ENCODE results near the gene RAB27A. TPM values are rescaled to one million over a fixed set of nuclear protein-coding genes. Genes with fewer than 3 reads are reported as not detected.
A peak's percentile ranks its signal among the peaks of the same experiment; 100 is the strongest.

Gene RAB27A
- total and polyA plus RNA-seq, 9 of the 15 experiments (the other 6 are each of a cell fraction or from before 2014, with no cell fraction given), result 31.5 to 171 (median 80.4) TPM

DNA sequence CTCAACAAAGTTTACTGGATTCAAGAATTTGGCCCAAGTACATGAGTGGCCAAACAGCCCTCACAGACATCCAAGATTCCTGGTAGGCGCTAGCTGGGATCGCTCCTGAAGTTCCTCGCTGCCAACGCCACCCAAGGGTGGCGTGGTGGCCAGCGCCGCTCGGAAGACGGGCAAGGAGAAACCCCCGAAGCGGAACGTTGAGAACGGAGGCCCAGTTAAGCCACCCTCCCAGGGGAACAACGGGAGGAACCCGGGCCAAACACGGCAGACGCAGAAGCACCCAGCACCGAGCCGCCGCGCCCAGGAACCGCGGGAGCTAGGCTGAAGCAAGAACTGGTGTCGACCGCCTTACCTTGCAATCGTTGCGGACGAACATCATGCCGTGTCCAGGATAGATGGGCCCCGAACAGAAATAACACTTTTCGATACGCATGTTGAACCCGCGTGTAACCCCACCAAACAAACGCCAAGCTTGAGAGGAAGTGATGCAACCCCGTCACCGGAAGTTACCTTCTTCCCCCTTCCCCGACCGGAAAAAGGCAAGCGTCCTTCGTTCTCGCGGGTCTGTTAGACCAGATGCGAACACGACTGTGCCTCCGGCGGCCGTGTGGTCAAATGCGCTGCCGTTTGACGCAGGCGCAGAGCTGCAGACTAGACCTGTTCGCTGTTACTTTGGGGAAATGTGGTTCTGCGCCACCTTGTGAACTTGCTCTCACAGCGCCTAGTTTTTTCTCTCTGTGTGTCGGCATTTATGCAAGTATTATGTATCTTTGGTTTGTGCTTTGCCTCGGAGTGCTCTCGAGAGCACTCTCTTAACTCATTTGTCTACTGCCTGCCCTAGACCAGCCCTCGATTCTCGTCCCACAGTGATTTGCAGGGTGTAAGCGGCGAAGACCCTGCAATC is 92.9 kb downstream of the RAB27A start, which contains the start of gene RSL24D1:
Gene RSL24D1, minus strand, starts transcription at position 484 of the 904 bp plus-strand sequence. Its CDS starts 51 bp downstream, at position 433.
- H3K4me1 ChIP-seq (replicated peaks in 1 of 2; ENCODE audit: control insufficient read depth in 2 of 2, insufficient read depth in 2 of 2, low read length in 2 of 2), result peaks cover 3 to 20% of the 10 kb centered on the region in 2 experiments; a peak in 3 of 5 replicates
- CTCF ChIA-PET (ENCODE audit: low intra/inter-chr PET ratio), result interaction anchor here (0.7 to 2.1 kb wide), 4 partner anchors 21 to 179 kb away, joined by 4 to 6 read pairs (median 5); partner anchors contain the start of gene RAB27A
- H3K9me1 ChIP-seq (ENCODE audit: control insufficient read depth, insufficient read depth, low read length), result no peaks in the 10 kb centered on the region
- FAIRE-seq, result peak; percentile 99
- POLR2A ChIA-PET, result interaction anchor here (0.6 to 2.2 kb wide), 24 partner anchors 10 to 771 kb away, joined by 3 to 24 read pairs (median 4); partner anchors contain the start of genes CCPG1, PIERCE2, PIGB and PIGBOS1
- ATAC-seq, result peak; percentile 96
- under 1% methylated on average over 62 of the region's 62 CpGs for WGBS (ENCODE audit: insufficient coverage, low coverage, missing lambda C conversion rate)
- DNase-seq (ENCODE audit: extremely low read depth in 1 of 4, low spot score in 3 of 4), result peak; percentile 84 to 99 (median 88)
- H3K36me3 ChIP-seq (ENCODE audit: control insufficient read depth, insufficient read depth, low read length), result peaks cover 38% of the 10 kb centered on the region
- H2AFZ ChIP-seq (ENCODE audit: low read depth, low read length), result peak within 1 kb of the TSS; percentile 93
- H3K27me3 ChIP-seq (ENCODE audit: control insufficient read depth in 2 of 2, insufficient read depth in 2 of 2, low read length in 2 of 2), result no peaks in the 10 kb centered on the region
- intact Hi-C loops (cut with micrococcal nuclease) (loop anchor here (5.0 kb wide), 2 partner anchors 91 to 241 kb away; partner anchors contain the start of gene RAB27A), in situ Hi-C loops (cut with MboI) (no loop called here)
- H3K9me3 ChIP-seq (replicated peaks; ENCODE audit: control insufficient read depth, insufficient read depth, low read depth, low read length), result peaks cover 13% of the 10 kb centered on the region
- H3K9ac ChIP-seq (ENCODE audit: insufficient read depth in 1 of 2, low read depth in 2 of 2, low read length in 2 of 2), result peak within 1 kb of the TSS; percentile 99
- peaks cover 52% of the 10 kb centered on the region for H3K79me2 ChIP-seq (ENCODE audit: control insufficient read depth, insufficient read depth, low read length)
- TSS peak; percentile 63 for BruUV-seq (replicated peaks)
- H3K4me2 ChIP-seq (ENCODE audit: insufficient read depth, low read length), result peak within 1 kb of the TSS; percentile 91
- peaks cover 30% of the 10 kb centered on the region; the same call in 1 of the 2 replicates for H4K20me1 ChIP-seq (replicated peaks; ENCODE audit: control insufficient read depth, insufficient read depth, low read length)
- peak within 1 kb of the TSS; percentile 94 for H3K27ac ChIP-seq (ENCODE audit: extremely low read depth, low read depth, low read length)
- H3K4me3 ChIP-seq, result peak within 1 kb of the TSS; percentile 90
- peak; percentile 99 for TF ChIP-seq CEBPG (CRISPR knock-in tag; IDR thresholded peaks at IDR 0.05)
- TF ChIP-seq CEBPG (tag; conservative IDR thresholded peaks at IDR 0.05 in 1 of 2, IDR thresholded peaks at IDR 0.05 in 1 of 2), result peak; percentile 98 to 99
- TF ChIP-seq EP400 (IDR thresholded peaks at IDR 0.05), result peak; percentile 100
- no peak for TF ChIP-seq POLR2AphosphoS2 (IDR thresholded peaks at IDR 0.05; ENCODE audit: low read length)
- peak; percentile 92 for TF ChIP-seq CREM (IDR thresholded peaks at IDR 0.05; ENCODE audit: low read depth)
- no peak for TF ChIP-seq NR4A1 (CRISPR knock-in tag; IDR thresholded peaks at IDR 0.05)
- no peak for TF ChIP-seq NR4A1 (tag; IDR thresholded peaks at IDR 0.05)
- peak; percentile 81 for TF ChIP-seq SP1 (CRISPR knock-in tag; IDR thresholded peaks at IDR 0.05)
- TF ChIP-seq, protein P1, sequence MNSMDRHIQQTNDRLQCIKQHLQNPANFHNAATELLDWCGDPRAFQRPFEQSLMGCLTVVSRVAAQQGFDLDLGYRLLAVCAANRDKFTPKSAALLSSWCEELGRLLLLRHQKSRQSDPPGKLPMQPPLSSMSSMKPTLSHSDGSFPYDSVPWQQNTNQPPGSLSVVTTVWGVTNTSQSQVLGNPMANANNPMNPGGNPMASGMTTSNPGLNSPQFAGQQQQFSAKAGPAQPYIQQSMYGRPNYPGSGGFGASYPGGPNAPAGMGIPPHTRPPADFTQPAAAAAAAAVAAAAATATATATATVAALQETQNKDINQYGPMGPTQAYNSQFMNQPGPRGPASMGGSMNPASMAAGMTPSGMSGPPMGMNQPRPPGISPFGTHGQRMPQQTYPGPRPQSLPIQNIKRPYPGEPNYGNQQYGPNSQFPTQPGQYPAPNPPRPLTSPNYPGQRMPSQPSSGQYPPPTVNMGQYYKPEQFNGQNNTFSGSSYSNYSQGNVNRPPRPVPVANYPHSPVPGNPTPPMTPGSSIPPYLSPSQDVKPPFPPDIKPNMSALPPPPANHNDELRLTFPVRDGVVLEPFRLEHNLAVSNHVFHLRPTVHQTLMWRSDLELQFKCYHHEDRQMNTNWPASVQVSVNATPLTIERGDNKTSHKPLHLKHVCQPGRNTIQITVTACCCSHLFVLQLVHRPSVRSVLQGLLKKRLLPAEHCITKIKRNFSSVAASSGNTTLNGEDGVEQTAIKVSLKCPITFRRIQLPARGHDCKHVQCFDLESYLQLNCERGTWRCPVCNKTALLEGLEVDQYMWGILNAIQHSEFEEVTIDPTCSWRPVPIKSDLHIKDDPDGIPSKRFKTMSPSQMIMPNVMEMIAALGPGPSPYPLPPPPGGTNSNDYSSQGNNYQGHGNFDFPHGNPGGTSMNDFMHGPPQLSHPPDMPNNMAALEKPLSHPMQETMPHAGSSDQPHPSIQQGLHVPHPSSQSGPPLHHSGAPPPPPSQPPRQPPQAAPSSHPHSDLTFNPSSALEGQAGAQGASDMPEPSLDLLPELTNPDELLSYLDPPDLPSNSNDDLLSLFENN (IDR thresholded peaks at IDR 0.05; ENCODE audit: low read depth in 2 of 2, low read length in 2 of 2), result no peak
- no peak for TF ChIP-seq RBM17 (IDR thresholded peaks at IDR 0.05; ENCODE audit: borderline replicate concordance, low read depth, low read length)
- TF ChIP-seq, protein P2, sequence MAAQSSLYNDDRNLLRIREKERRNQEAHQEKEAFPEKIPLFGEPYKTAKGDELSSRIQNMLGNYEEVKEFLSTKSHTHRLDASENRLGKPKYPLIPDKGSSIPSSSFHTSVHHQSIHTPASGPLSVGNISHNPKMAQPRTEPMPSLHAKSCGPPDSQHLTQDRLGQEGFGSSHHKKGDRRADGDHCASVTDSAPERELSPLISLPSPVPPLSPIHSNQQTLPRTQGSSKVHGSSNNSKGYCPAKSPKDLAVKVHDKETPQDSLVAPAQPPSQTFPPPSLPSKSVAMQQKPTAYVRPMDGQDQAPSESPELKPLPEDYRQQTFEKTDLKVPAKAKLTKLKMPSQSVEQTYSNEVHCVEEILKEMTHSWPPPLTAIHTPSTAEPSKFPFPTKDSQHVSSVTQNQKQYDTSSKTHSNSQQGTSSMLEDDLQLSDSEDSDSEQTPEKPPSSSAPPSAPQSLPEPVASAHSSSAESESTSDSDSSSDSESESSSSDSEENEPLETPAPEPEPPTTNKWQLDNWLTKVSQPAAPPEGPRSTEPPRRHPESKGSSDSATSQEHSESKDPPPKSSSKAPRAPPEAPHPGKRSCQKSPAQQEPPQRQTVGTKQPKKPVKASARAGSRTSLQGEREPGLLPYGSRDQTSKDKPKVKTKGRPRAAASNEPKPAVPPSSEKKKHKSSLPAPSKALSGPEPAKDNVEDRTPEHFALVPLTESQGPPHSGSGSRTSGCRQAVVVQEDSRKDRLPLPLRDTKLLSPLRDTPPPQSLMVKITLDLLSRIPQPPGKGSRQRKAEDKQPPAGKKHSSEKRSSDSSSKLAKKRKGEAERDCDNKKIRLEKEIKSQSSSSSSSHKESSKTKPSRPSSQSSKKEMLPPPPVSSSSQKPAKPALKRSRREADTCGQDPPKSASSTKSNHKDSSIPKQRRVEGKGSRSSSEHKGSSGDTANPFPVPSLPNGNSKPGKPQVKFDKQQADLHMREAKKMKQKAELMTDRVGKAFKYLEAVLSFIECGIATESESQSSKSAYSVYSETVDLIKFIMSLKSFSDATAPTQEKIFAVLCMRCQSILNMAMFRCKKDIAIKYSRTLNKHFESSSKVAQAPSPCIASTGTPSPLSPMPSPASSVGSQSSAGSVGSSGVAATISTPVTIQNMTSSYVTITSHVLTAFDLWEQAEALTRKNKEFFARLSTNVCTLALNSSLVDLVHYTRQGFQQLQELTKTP (IDR thresholded peaks at IDR 0.05; ENCODE audit: low read depth in 1 of 2, partially characterized antibody in 2 of 2), result peak in 1 of 2 experiments; percentile 60
